HUES48 (cell line): Measurements from ENCODE around the gene ASCL5.

Source experiments
- H3K27ac ChIP-seq: one replicate; pipeline ENCODE4 v1.7.0; 2013; ENCODE audit warnings: low read depth, low read length, inconsistent platforms
- H3K27me3 ChIP-seq: 2 replicates; pipeline ENCODE4 v1.6.1; 2013; ENCODE audit warnings: mild to moderate bottlenecking, low read length; ENCODE audit not compliant: control insufficient read depth, insufficient read depth
- H3K36me3 ChIP-seq: 2 replicates; pipeline ENCODE4 v1.6.1; 2013; ENCODE audit warnings: low read length; ENCODE audit not compliant: control insufficient read depth, insufficient read depth
- H3K4me1 ChIP-seq: 2 replicates; pipeline ENCODE4 v1.6.1; 2013; ENCODE audit warnings: mild to moderate bottlenecking, low read length; ENCODE audit not compliant: control insufficient read depth, insufficient read depth
- H3K4me3 ChIP-seq: 2 replicates; pipeline ENCODE4 v1.5.1; 2013; ENCODE audit warnings: mild to moderate bottlenecking, low read depth, low read length
- H3K9ac ChIP-seq: 2 replicates; pipeline ENCODE4 v1.6.1; 2013; ENCODE audit warnings: mild to moderate bottlenecking, low read depth, low read length, moderate library complexity
- H3K9me3 ChIP-seq: 2 replicates; pipeline ENCODE4 v1.6.1; 2013; ENCODE audit warnings: low read length; ENCODE audit not compliant: control insufficient read depth, insufficient read depth

Gene ASCL5

GRCh38 chr1:201140941-201141260 is 13.9 kb upstream of the ASCL5 start:
- Histone ChIP-seq H3K27ac (no peak overlapping the region), H3K4me1 (no peaks in the 10 kb centered on the region), H3K36me3 (peaks cover 98% of the 10 kb centered on the region), H3K9me3 (no peaks in the 10 kb centered on the region), H3K4me3 (no peak overlapping the region), H3K27me3 (no peaks in the 10 kb centered on the region), H3K9ac (no peak overlapping the region)

DNA sequence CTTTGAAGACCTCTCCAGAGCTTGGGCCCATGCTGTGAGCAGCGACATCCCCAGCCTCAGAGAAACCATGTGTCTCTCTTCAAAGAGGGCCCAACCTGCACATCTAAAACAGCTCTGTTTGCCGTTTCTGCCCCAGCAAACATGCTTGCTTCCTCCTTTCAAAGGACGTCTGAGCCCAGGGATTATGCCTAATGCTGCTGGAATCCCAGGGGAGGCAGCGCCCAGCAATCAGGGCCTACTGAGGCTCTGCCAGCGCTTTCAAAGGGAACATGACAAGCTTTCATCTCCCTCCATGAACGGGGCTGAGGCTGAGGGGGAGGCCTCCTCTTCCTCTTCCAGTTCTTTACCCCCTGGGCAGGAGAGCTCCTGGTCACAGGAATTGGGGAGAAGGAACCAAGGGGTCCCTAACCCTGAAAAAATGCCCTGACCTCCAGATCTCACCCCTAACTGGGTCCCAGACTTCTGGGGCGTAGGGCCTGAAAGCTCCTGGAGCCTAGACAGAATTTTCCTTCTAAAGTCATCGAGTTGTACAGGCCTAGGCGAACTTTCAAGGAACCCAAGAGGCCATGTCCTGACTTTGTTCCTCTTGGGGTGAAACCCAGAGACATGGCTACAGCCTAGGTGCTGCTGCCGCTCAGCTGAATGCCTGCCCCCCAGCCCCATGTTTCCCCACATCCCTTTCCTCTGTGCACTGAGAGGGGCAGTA is 13.4 kb upstream of the ASCL5 start:
- peaks cover 98% of the 10 kb centered on the region for H3K36me3 ChIP-seq
- no peak overlapping the region for H3K27ac ChIP-seq
- H3K4me3 ChIP-seq, result no peak overlapping the region
- no peak overlapping the region for H3K9ac ChIP-seq
- H3K9me3 ChIP-seq, result no peaks in the 10 kb centered on the region
- H3K27me3 ChIP-seq, result no peaks in the 10 kb centered on the region
- no peaks in the 10 kb centered on the region for H3K4me1 ChIP-seq

DNA sequence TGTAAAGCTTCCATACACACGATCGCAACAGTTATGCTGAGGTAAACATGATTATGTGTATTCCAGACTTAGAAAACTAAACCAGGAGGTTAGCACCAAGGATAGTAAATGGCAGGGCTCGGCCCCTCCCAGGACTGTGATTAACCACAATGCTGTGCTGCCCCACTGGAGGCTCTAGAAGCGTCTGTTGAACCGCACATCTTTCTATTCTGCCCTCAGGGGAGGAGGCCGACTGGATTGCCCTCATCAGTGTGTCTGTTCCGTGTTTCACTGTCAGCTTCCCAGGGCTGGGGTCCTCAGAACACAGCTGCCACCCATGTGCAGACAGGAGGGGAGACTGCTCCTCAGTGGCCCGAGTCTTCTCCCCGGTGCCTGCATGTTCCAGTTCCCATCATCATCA is 12.8 kb upstream of the ASCL5 start:
- H3K27me3 ChIP-seq, result no peaks in the 10 kb centered on the region
- no peaks in the 10 kb centered on the region for H3K9me3 ChIP-seq
- H3K36me3 ChIP-seq, result peaks cover 98% of the 10 kb centered on the region
- H3K4me1 ChIP-seq, result no peaks in the 10 kb centered on the region
- no peak overlapping the region for H3K27ac ChIP-seq
- H3K9ac ChIP-seq, result no peak overlapping the region
- no peak overlapping the region for H3K4me3 ChIP-seq

GRCh38 chr1:201139306-201139705 is 12.3 kb upstream of the ASCL5 start:
- Histone ChIP-seq H3K36me3 (peaks cover 96% of the 10 kb centered on the region), H3K9ac (no peak overlapping the region)

GRCh38 chr1:201138311-201138840 is 11.4 kb upstream of the ASCL5 start:
- Histone ChIP-seq H3K9me3 (no peaks in the 10 kb centered on the region), H3K36me3 (peaks cover 90% of the 10 kb centered on the region), H3K4me1 (no peaks in the 10 kb centered on the region), H3K27me3 (no peaks in the 10 kb centered on the region), H3K4me3 (no peak overlapping the region), H3K27ac (no peak overlapping the region), H3K9ac (no peak overlapping the region)

More at GRCh38 chr1:201139306-201139705, 12.3 kb upstream of the ASCL5 start:
- H3K4me1 ChIP-seq, result no peaks in the 10 kb centered on the region
- no peaks in the 10 kb centered on the region for H3K9me3 ChIP-seq
- no peaks in the 10 kb centered on the region for H3K27me3 ChIP-seq
- H3K27ac ChIP-seq, result no peak overlapping the region
- H3K4me3 ChIP-seq, result no peak overlapping the region

DNA sequence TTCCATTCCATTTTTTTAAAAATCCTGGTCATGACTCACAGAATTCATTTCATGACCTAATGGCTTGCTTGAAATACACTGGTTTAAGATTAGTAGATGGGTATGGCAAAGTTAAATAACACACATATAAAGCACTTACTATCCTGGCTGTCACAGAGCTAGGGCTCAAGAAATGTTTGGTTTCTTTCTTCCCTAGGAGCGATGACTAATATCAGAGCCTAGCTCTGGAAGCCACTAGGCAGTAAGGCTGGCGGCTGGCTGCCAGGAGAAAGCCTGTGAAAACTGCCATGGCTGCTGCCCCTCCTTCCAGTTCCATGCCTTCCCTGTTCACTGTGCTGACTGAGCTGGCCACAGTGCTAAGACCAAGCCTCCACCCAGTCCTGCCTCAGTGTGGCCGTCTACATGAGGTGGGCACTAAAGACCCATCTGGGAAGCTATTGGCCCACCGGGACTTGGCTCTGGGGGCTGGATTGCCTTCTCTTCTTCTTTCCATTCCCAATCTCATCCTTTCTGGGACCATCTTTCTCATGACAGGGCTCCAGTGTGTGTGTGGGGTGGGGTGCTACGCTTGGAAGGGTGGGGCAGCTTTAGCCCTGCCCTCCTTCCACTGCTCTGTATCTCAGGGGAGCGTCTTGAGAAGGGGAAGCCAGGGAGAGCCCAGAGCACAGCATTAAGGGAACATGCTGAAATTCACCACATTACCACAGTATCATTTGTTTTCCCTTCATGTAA is 10.8 kb upstream of the ASCL5 start:
- Histone ChIP-seq H3K9ac (no peak overlapping the region), H3K27ac (no peak overlapping the region), H3K4me3 (no peak overlapping the region), H3K36me3 (peaks cover 84% of the 10 kb centered on the region), H3K4me1 (no peaks in the 10 kb centered on the region), H3K9me3 (no peaks in the 10 kb centered on the region), H3K27me3 (no peaks in the 10 kb centered on the region)

DNA sequence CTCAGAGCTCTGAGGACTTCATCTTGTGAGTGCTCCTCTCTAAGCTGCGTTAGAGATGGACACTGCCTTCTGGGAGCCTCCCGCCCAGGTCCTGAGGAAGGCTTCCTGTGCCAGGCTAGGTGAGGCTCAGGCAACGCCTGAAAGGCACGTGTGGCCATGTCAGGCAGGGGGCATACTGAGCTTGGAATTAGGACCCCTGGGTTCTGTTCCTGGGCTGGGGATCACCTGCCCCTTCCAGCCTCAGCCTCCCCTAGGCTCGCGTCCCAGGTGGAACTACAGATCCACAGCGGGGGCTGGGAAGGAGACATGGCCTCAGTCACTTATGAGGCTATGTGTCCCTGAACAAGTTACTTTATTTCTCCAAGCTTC is 10.0 kb upstream of the ASCL5 start:
- Histone ChIP-seq H3K4me1 (no peaks in the 10 kb centered on the region), H3K36me3 (peaks cover 76% of the 10 kb centered on the region), H3K9ac (no peak overlapping the region), H3K27ac (no peak overlapping the region), H3K4me3 (no peak overlapping the region), H3K9me3 (no peaks in the 10 kb centered on the region), H3K27me3 (no peaks in the 10 kb centered on the region)

DNA sequence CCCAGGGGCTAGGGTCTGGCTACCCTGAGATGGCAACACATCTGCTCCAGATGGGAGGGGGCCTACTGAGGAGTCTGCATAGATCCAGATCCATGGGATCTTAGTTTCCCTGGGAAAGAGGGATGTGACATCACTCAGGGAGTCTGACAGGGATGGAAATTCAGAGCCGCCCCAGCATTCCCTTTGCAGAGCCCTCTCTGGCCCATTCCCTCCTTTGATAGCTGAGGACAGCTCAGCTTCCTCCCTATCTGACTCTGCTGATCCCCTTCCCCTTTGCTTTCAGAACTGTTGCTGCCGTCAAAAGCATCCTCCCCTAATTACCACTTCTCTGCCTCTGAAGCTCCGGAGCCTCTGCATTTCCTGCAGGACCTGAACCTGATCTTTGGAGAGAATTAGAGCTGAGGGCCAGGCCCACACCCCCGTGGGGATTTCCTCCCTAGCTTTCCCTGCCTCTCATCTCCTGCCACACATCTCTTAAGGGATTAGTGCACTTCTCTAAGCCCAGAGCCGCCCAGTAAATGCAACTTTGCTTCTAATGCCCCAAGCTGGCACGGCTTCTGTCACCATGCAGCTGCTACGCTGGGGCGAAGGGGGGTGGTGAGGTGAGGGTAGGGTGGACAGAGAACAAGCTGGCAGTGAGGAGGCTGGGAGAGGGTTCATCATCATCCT is 9.5 kb upstream of the ASCL5 start:
- H3K9ac ChIP-seq, result no peak overlapping the region
- H3K4me3 ChIP-seq, result no peak overlapping the region
- no peaks in the 10 kb centered on the region for H3K4me1 ChIP-seq
- no peaks in the 10 kb centered on the region for H3K27me3 ChIP-seq
- no peaks in the 10 kb centered on the region for H3K9me3 ChIP-seq
- no peak overlapping the region for H3K27ac ChIP-seq
- peaks cover 71% of the 10 kb centered on the region for H3K36me3 ChIP-seq

DNA sequence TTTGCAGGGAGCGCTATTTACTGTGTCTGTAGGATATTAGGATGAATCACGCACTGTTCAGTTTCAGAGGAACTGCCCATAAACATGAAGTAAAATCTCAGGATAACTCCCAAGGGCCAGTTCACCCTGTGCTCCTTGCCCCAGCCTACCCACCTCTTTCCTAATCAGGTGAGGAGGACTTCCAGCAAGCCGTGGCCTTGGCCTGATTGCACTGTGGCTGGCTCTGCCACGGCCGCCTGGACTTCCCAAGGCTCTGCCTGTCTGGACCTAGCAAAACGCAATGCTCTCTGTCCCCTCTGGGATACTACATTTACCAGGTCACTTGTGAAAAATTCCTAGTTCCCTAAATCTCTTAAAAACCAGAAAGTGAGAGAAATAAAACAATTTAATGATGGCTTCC is 7.4 kb upstream of the ASCL5 start:
- no peaks in the 10 kb centered on the region for H3K9me3 ChIP-seq
- H3K4me3 ChIP-seq, result no peak overlapping the region
- H3K9ac ChIP-seq, result no peak overlapping the region
- H3K36me3 ChIP-seq, result peaks cover 50% of the 10 kb centered on the region
- no peaks in the 10 kb centered on the region for H3K27me3 ChIP-seq
- no peak overlapping the region for H3K27ac ChIP-seq
- no peaks in the 10 kb centered on the region for H3K4me1 ChIP-seq

- H3K9ac ChIP-seq, result no peak overlapping the region
- H3K4me3 ChIP-seq, result no peak overlapping the region
- no peak overlapping the region for H3K27ac ChIP-seq
- no peaks in the 10 kb centered on the region for H3K27me3 ChIP-seq
- peaks cover 21% of the 10 kb centered on the region for H3K36me3 ChIP-seq
- peaks cover 9% of the 10 kb centered on the region for H3K4me1 ChIP-seq
- no peaks in the 10 kb centered on the region for H3K9me3 ChIP-seq
Measured at GRCh38 chr1:201131398-201131797, 4.4 kb upstream of the ASCL5 start.

DNA sequence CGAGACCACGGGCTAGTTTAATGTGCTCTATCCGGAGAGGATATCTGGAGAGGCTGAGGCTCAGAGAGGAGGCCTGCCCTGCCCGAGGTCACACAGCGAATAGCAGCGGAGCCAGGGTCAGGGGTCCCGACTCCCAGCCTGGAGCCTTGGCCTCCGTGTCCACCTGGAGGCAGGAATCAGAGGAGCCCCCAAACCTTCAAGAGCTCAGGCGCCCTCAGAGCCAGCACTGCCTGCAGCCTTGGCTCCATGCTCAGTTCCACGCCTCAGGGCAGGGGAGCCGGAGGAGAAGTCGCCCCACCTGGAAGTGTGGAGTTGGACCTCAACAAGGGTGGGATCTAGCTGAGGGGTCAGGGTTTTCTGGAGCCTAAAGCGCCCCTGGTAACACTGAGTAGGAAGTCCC is 2.0 kb upstream of the ASCL5 start:
- Histone ChIP-seq H3K27me3 (peaks cover 8% of the 10 kb centered on the region; the same call in 1 of the 2 replicates), H3K4me3 (no peak overlapping the region), H3K9me3 (no peaks in the 10 kb centered on the region), H3K9ac (no peak overlapping the region), H3K36me3 (no peaks in the 10 kb centered on the region), H3K4me1 (peaks cover 9% of the 10 kb centered on the region), H3K27ac (no peak overlapping the region)
